Measurements from ENCODE around the gene CRYAB. TPM values are rescaled to one million over a fixed set of nuclear protein-coding genes. Genes with fewer than 3 reads are reported as not detected.

Gene CRYAB
- total and polyA plus RNA-seq, 2 of the 4 experiments (the other 2 are of a cell fraction), result 6.5 to 19.5 TPM

DNA sequence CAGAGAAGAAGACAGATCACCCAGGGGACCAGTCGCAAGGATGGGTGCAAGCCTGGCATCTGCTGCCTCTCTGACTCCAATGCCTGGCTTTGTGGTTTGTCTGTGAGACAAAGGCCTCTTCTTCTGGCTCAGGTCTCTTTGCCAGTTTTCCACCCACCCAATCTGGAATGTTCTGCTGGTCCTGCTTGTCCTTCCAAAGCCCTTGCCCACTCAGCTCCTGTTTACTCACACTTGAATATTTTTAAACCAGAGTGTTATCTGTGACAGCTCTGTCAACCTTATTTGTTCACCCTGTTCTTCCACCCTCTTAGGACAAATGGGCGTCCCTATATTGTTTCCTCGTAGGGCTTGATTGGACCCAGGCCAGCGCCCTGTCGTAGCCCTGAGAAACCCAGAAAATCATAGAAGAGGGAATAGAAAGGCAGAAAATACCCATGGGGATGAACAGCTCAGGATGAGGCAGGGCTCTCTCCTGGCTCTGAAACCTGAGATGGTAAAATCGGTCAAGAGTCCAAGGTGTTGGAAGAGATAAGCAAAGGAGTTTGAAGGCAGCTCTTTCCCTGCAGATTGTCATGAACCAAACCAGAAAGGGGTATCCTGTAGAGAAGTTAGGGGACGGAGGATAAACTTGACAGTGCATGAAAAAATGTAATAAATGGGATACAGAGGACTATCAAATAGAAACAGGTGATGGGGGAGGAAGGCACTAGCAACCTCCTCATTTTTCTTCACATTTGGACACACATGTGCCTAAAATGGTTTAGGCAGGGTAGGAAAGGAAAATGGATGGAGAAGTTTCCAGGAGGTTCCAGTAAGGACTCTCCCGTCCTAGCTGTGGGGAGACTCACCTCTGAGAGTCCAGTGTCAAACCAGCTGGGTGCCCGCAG, 651 bp downstream of the CRYAB start:
- Histone ChIP-seq H2AK5ac (ENCODE audit: low read depth, low read length) (peak overlapping the region; percentile 72), H3K4me2 (ENCODE audit: low read depth, low read length) (0 out of 2 replicates have a peak overlapping the region, but pooled peaks have one; percentile 2), H4K8ac (ENCODE audit: low read depth in 2 of 2, low read length in 2 of 2) (peak overlapping the region; percentile 92 to 93; a peak in 2 of 4 replicates), H2AK9ac (replicated peaks; ENCODE audit: low read depth, low read length, poor library complexity) (peak overlapping the region; percentile 85), H4K20me1 (ENCODE audit: insufficient read depth, low read length) (no peaks in the 10 kb centered on the region), H3K4me3 (ENCODE audit: insufficient read depth, low read depth, low read length) (no peak overlapping the region), H2BK20ac (ENCODE audit: low read depth, low read length) (peak overlapping the region; percentile 97; the same call in 1 of the 2 replicates), H4K5ac (ENCODE audit: low read depth, low read length) (peak overlapping the region; percentile 94), H4K91ac (ENCODE audit: insufficient read depth, low read depth, low read length) (peak overlapping the region; percentile 97; the same call in 1 of the 2 replicates), H3K4ac (ENCODE audit: low read depth, low read length) (peak overlapping the region; percentile 94), H3K56ac (ENCODE audit: extremely low read depth, insufficient read depth, low read length) (no peak overlapping the region), H3K9me1 (ENCODE audit: insufficient read depth, low read length) (peaks cover 18% of the 10 kb centered on the region), H2BK5ac (ENCODE audit: low read depth, low read length, poor library complexity, severe bottlenecking) (peak overlapping the region; percentile 85), H2BK15ac (ENCODE audit: low read depth, low read length) (peak overlapping the region; percentile 67; the same call in 1 of the 3 replicates), H3K23ac (ENCODE audit: low read depth, low read length) (no peak overlapping the region; the same call in 1 of the 2 replicates), H3K9ac (ENCODE audit: low read depth, low read length) (peak overlapping the region; percentile 37; the same call in 1 of the 2 replicates), H2AFZ (replicated peaks; ENCODE audit: low read length, poor library complexity) (peak overlapping the region; percentile 83), H3K27ac (ENCODE audit: insufficient read depth, low read length) (no peak overlapping the region; the same call in 1 of the 2 replicates), H3K4me1 (ENCODE audit: control insufficient read depth, insufficient read depth, low read length) (peaks cover 36% of the 10 kb centered on the region), H3K36me3 (ENCODE audit: control insufficient read depth, insufficient read depth, low read length) (no peaks in the 10 kb centered on the region), H3K18ac (ENCODE audit: low read depth, low read length) (peak overlapping the region; percentile 70), H3K27me3 (ENCODE audit: control insufficient read depth, insufficient read depth, low read length) (no peaks in the 10 kb centered on the region), H3K79me1 (ENCODE audit: low read depth in 1 of 2, low read length in 2 of 2) (peaks cover 0 to 15% of the 10 kb centered on the region in 2 experiments; a peak in 2 of 4 replicates), H3K14ac (replicated peaks; ENCODE audit: low read depth, low read length) (peak overlapping the region; percentile 71; the same call in 1 of the 2 replicates), H2BK120ac (ENCODE audit: low read depth, low read length) (peak overlapping the region; percentile 84), H3K9me3 (ENCODE audit: control insufficient read depth, insufficient read depth, low read length) (no peaks in the 10 kb centered on the region)
- dilution Hi-C loops (cut with HindIII; ENCODE audit: low sequenced_read_pairs, unreplicated experiment), result no loop called here
- DNase-seq, result no peak
- WGBS, 2 experiments (ENCODE audit: extremely low coverage in 2 of 2, insufficient read length in 1 of 2), result 94% methylated on average over 3 of the region's 9 CpGs; no CpG with 5 or more reads in 1 of the 2 experiments
- in situ Hi-C loops (cut with MboI; ENCODE audit: low sequenced_read_pairs), result no loop called here
- CTCF ChIA-PET, result interaction anchor here (0.5 to 0.6 kb wide), 2 partner anchors 21 to 998 kb away, joined by 3 read pairs; no protein-coding TSS in a partner anchor
- POLR2A ChIA-PET (ENCODE audit: unreplicated experiment), result interaction anchor here (0.5 to 1.0 kb wide), 2 partner anchors 7 to 24 kb away, joined by 3 read pairs; no protein-coding TSS in a partner anchor
- no TSS peak for BruUV-seq (replicated peaks)
- TF ChIP-seq RAD21 (IDR thresholded peaks at IDR 0.05; ENCODE audit: low read length), result no peak
- TF ChIP-seq, protein P1, sequence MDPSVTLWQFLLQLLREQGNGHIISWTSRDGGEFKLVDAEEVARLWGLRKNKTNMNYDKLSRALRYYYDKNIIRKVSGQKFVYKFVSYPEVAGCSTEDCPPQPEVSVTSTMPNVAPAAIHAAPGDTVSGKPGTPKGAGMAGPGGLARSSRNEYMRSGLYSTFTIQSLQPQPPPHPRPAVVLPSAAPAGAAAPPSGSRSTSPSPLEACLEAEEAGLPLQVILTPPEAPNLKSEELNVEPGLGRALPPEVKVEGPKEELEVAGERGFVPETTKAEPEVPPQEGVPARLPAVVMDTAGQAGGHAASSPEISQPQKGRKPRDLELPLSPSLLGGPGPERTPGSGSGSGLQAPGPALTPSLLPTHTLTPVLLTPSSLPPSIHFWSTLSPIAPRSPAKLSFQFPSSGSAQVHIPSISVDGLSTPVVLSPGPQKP (IDR thresholded peaks at IDR 0.05; ENCODE audit: borderline replicate concordance, low read depth, low read length), result no peak
- TF ChIP-seq MXI1 (IDR thresholded peaks at IDR 0.05; ENCODE audit: borderline replicate concordance, low read depth, low read length), result no peak
- no peak for TF ChIP-seq CEBPB (IDR thresholded peaks at IDR 0.05; ENCODE audit: low read depth, low read length)
- TF ChIP-seq MAZ (IDR thresholded peaks at IDR 0.05; ENCODE audit: borderline replicate concordance, low read depth, low read length), result no peak
- TF ChIP-seq NFE2L2 (IDR thresholded peaks at IDR 0.05; ENCODE audit: low read depth, low read length), result no peak
- TF ChIP-seq, protein P2, sequence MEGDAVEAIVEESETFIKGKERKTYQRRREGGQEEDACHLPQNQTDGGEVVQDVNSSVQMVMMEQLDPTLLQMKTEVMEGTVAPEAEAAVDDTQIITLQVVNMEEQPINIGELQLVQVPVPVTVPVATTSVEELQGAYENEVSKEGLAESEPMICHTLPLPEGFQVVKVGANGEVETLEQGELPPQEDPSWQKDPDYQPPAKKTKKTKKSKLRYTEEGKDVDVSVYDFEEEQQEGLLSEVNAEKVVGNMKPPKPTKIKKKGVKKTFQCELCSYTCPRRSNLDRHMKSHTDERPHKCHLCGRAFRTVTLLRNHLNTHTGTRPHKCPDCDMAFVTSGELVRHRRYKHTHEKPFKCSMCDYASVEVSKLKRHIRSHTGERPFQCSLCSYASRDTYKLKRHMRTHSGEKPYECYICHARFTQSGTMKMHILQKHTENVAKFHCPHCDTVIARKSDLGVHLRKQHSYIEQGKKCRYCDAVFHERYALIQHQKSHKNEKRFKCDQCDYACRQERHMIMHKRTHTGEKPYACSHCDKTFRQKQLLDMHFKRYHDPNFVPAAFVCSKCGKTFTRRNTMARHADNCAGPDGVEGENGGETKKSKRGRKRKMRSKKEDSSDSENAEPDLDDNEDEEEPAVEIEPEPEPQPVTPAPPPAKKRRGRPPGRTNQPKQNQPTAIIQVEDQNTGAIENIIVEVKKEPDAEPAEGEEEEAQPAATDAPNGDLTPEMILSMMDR (conservative IDR thresholded peaks at IDR 0.05; ENCODE audit: low read depth, low read length), result no peak
- TF ChIP-seq FOS (IDR thresholded peaks at IDR 0.05; ENCODE audit: low read depth, low read length), result no peak
- TF ChIP-seq SMC3 (IDR thresholded peaks at IDR 0.05; ENCODE audit: low read depth, low read length), result no peak
- TF ChIP-seq RCOR1 (IDR thresholded peaks at IDR 0.05; ENCODE audit: insufficient replicate concordance, low read length), result no peak
- no peak for ATAC-seq (ENCODE audit: low read depth)
- intact Hi-C loops (cut with micrococcal nuclease), result no loop called here
